Gastroesophageal sphincter (tissue), 3 donors: ENCODE measurements around the gene CRYBA2.

ENCODE experiments used
- CTCF ChIP-seq, 4 experiments: fragments of 200-600 bp in 2 of 4; fragments of 450-650 bp in 2 of 4; sonication (generic) in 1 of 4; IDR thresholded peaks; one replicate each; pipeline ENCODE4 v1.5.1; 2017 to 2019; ENCODE audit warnings: antibody characterized with exemption in 4 of 4, mild to moderate bottlenecking in 2 of 4, moderate library complexity in 2 of 4
- POLR2A ChIP-seq, 2 donors: fragments of 450-650 bp; IDR thresholded peaks; one replicate each; pipeline ENCODE4 v1.6.1; 2017; ENCODE audit warnings: antibody characterized with exemption in 2 of 2, mild to moderate bottlenecking in 2 of 2, moderate library complexity in 1 of 2
- POLR2AphosphoS5 ChIP-seq: sonication (generic); formaldehyde crosslinking; IDR thresholded peaks from one replicate; pipeline ENCODE4 v1.6.1; 2017; ENCODE audit warnings: antibody characterized with exemption

DNA sequence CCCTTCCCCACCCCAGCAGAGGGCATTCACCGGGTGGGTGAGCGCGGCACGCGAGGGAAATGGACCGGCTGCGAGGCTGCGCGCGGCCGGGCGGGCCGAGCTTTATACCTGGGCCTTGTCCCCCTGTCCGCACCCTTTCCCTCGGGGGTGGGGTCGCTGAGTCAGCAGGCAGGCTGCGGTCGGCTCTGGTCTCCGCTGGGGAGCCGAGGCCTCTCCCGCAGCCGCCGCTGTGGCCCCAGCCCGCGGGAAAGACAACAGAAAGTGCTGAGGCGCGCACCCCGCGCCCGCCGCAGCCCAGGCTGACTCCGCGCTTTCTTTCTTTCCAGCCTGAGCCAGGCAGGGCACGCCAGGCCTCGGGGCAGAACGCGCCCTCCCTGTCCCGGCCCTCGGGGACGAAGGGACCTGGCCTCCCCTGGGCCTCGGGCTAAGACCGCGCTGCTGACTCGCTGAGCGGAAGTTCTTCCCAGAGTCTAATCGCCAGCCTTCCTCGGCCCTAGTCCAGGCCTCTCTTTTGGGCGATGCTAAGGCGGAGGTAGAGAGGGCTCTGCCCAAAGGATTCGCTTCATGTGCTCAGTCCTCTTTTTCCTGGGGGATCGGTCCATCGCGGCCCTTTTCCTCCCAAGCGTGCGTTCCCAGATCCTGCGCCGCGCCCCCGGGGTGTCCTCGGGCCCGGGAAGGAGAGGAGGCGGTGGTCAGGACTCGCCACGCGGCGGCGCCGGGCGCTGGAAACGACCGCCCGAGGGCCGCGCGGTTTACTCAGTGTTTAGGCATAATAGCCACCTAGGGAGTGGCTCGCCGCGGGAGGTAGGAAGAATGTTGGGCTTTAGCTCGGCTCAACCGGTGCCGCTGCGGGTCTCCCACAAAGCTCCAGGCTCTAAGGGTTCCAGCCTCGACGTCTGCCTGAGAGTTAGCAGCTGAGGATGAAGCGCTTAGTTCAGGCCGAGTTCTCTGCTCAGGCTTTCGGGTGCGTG is at the start of gene CRYBA2:
- TF ChIP-seq CTCF (IDR thresholded peaks at IDR 0.05) (no peak), POLR2AphosphoS5 (no peak), POLR2A (IDR thresholded peaks at IDR 0.05) (no peak)
